B cell (primary cell): Measurements from ENCODE around the gene GDI2. TPM values are rescaled to one million over a fixed set of nuclear protein-coding genes. Genes with fewer than 3 reads are reported as not detected.

Source experiments
- ATAC-seq: fragments of 200-7000 bp; cut with Tn5 transposase; one replicate; pipeline ENCODE4 v1.10.0; 2021; ENCODE audit warnings: low read depth, mild to moderate bottlenecking, moderate number of reproducible peaks, moderate library complexity
- CTCF ChIA-PET: fragments of 350-600 bp; sonication (Branson Sonifier 250); formaldehyde crosslinking; loops from one replicate; lab custom pipeline; 2021; ENCODE audit warnings: antibody characterized with exemption, inconsistent platforms; lab: Charles Lee
- POLR2A ChIA-PET: fragments of 350-600 bp; sonication (Branson Sonifier 250); formaldehyde crosslinking; loops from one replicate; lab custom pipeline; 2021; ENCODE audit warnings: antibody characterized with exemption; lab: Charles Lee
- DNase-seq: peaks from one replicate; pipeline ENCODE4 v3.0.0; 2013
- H2AFZ ChIP-seq: 2 replicates; pipeline ENCODE4 v1.6.1; 2012; ENCODE audit warnings: mild to moderate bottlenecking, low read depth, low read length; ENCODE audit not compliant: insufficient read depth, poor library complexity, severe bottlenecking
- H3K27ac ChIP-seq, 2 donors: 1 replicate in 1 of 2; 2 replicates in 1 of 2; pipeline ENCODE4 v1.5.1; 2012 to 2013; ENCODE audit warnings: low read length in 2 of 2, mild to moderate bottlenecking in 2 of 2, moderate library complexity in 1 of 2
- H3K27me3 ChIP-seq, 4 experiments: fragments of 200-600 bp in 1 of 4; sonication (generic) in 1 of 4; replicated peaks in 1 of 4; 1 replicate in 2 of 4; 2 replicates in 2 of 4; pipeline versions ENCODE4 v1.6.1 to v1.7.0; 2013 to 2016; ENCODE audit warnings: low read length in 3 of 4, mild to moderate bottlenecking in 2 of 4, mixed read lengths in 1 of 4, moderate library complexity in 1 of 4; ENCODE audit not compliant: insufficient read depth in 4 of 4, control insufficient read depth in 3 of 4; ENCODE audit errors: control extremely low read depth in 1 of 4
- H3K36me3 ChIP-seq, 2 experiments: replicated peaks in 1 of 2; 1 replicate in 1 of 2; 2 replicates in 1 of 2; pipeline versions ENCODE4 v1.6.1 to v1.7.1; 2013; ENCODE audit warnings: low read length in 1 of 2; ENCODE audit not compliant: insufficient read depth in 2 of 2, control insufficient read depth in 1 of 2; ENCODE audit errors: control extremely low read depth in 1 of 2, extremely low read depth in 1 of 2
- H3K4me1 ChIP-seq, 2 donors: fragments of 200-600 bp in 1 of 2; sonication (generic) in 1 of 2; 1 replicate in 1 of 2; 2 replicates in 1 of 2; pipeline versions ENCODE4 v1.5.1 to v1.6.1; 2013 to 2017; ENCODE audit warnings: low read length in 2 of 2; ENCODE audit not compliant: control insufficient read depth in 2 of 2, insufficient read depth in 2 of 2
- H3K4me2 ChIP-seq: replicated peaks from 2 replicates; pipeline ENCODE3; 2012; ENCODE audit warnings: mild to moderate bottlenecking, low read depth, low read length; ENCODE audit not compliant: poor library complexity, severe bottlenecking
- H3K4me3 ChIP-seq, 5 experiments: fragments of 200-600 bp in 1 of 5; sonication (generic) in 1 of 5; 1 replicate in 3 of 5; 2 replicates in 2 of 5; pipeline versions ENCODE4 v1.5.1 to v1.7.0; 2011 to 2016; ENCODE audit warnings: low read length in 4 of 5, mild to moderate bottlenecking in 4 of 5, low read depth in 2 of 5, control low read depth in 1 of 5, moderate library complexity in 1 of 5; ENCODE audit not compliant: insufficient read depth in 1 of 5; ENCODE audit errors: control extremely low read depth in 1 of 5, extremely low read depth in 1 of 5
- H3K79me2 ChIP-seq: fragments of 200-600 bp; sonication (generic); one replicate; pipeline ENCODE4 v1.6.0; 2016; ENCODE audit warnings: low read length; ENCODE audit not compliant: control insufficient read depth, insufficient read depth
- H3K9ac ChIP-seq: fragments of 200-600 bp; sonication (generic); 2 replicates; pipeline ENCODE4 v1.6.1; 2017; ENCODE audit warnings: mild to moderate bottlenecking, low read length, moderate library complexity
- H3K9me3 ChIP-seq, 3 donors: one replicate each; pipeline versions ENCODE4 v1.6.1 to v1.7.1; 2013; ENCODE audit warnings: low read length in 2 of 3; ENCODE audit not compliant: control insufficient read depth in 2 of 3, insufficient read depth in 1 of 3; ENCODE audit errors: control extremely low read depth in 1 of 3
- H4K20me1 ChIP-seq: 2 replicates; pipeline ENCODE4 v1.6.0; 2012; ENCODE audit warnings: mild to moderate bottlenecking, low read length; ENCODE audit not compliant: insufficient read depth, control insufficient read depth, poor library complexity, severe bottlenecking
- H3K27ac Mint-ChIP-seq: one replicate; pipeline ENCODE4 v1.8.0; 2021; ENCODE audit warnings: mixed read lengths
- H3K27me3 Mint-ChIP-seq: one replicate; pipeline ENCODE4 v1.8.0; 2021; ENCODE audit warnings: mixed read lengths
- H3K4me1 Mint-ChIP-seq: one replicate; pipeline ENCODE4 v1.8.0; 2021; ENCODE audit warnings: mixed read lengths
- H3K4me3 Mint-ChIP-seq: one replicate; pipeline ENCODE4 v1.8.0; 2021; ENCODE audit warnings: mixed read lengths
- H3K9me3 Mint-ChIP-seq: one replicate; pipeline ENCODE4 v1.8.0; 2022; ENCODE audit warnings: mixed read lengths; ENCODE audit not compliant: insufficient read depth
- CTCF ChIP-seq: fragments of 200-600 bp; IDR thresholded peaks from one replicate; pipeline ENCODE4 v1.8.0; 2022; ENCODE audit warnings: antibody characterized with exemption, mild to moderate bottlenecking
- EZH2 ChIP-seq: IDR thresholded peaks from 2 replicates; pipeline ENCODE4 v1.6.1; 2012; ENCODE audit warnings: borderline replicate concordance, low read depth, mild to moderate bottlenecking, moderate library complexity, low read length; ENCODE audit not compliant: insufficient read depth, poor library complexity, severe bottlenecking
- WGBS: methylation state at CpG from one replicate; pipeline ENCODE4 v1.1.5; 2013; ENCODE audit warnings: missing lambda C conversion rate; ENCODE audit not compliant: insufficient coverage; 5-methylcytosine and 5-hydroxymethylcytosine counted together
- intact Hi-C: fragments of 100-400 bp; cut with micrococcal nuclease; formaldehyde crosslinking; loops from one replicate; pipeline ENCODE4 v1.10.0; 2022
- polyA plus RNA-seq: library from polyadenylated mRNA; depleted of rRNA; stranded (reverse); fragments of >200 nt; gene quantifications from 2 replicates; pipeline ENCODE4 v1.2.3, GENCODE V29; 2012
- total RNA-seq, 2 donors: library from RNA; stranded (reverse); fragments of 120-200 nt in 1 of 2; gene quantifications; 1 replicate in 1 of 2; 2 replicates in 1 of 2; pipeline versions ENCODE4 v1.2.3 to v1.2.4, GENCODE V29; 2013 to 2022

Gene GDI2
- total and polyA plus RNA-seq, 2 donors (not counting 1 experiment from before 2014, with no cell fraction given): 91.1 to 187 TPM

GRCh38 chr10:5813091-5813340 is 218 bp downstream of the GDI2 start:
- Mint-ChIP-seq H3K27ac (peak overlapping the region; percentile 96), H3K9me3 (no peaks in the 10 kb centered on the region), H3K4me1 (peaks cover 76% of the 10 kb centered on the region), H3K4me3 (peak overlapping the region; percentile 91), H3K27me3 (no peaks in the 10 kb centered on the region)
- TF ChIP-seq EZH2: no peak
- H3K36me3 ChIP-seq: peaks cover 2 to 7% of the 10 kb centered on the region in 2 experiments
- DNase-seq: no peak
- peak overlapping the region; percentile 77 to 98 (median 93) for H3K4me3 ChIP-seq
- peak overlapping the region; percentile 82 for H3K4me2 ChIP-seq
- H3K9ac ChIP-seq: peak overlapping the region; percentile 95
- H3K27ac ChIP-seq: peak overlapping the region; percentile 89 to 94
- intact Hi-C loops: loop anchor here (1.0 to 10.0 kb wide), 9 partner anchors 27 to 366 kb away; partner anchors contain the start of genes ANKRD16, IL15RA and TASOR2
- H3K27me3 ChIP-seq: no peaks in the 10 kb centered on the region
- no peak for ATAC-seq
- ChIA-PET POLR2A (interaction anchor here (0.6 to 5.6 kb wide), 16 partner anchors 8 to 238 kb away, joined by 3 to 39 read pairs (median 6); partner anchors contain the start of genes ANKRD16, FBH1 and TASOR2), CTCF (interaction anchor here (1.7 to 4.2 kb wide), 4 partner anchors 28 to 60 kb away, joined by 4 to 25 read pairs (median 18); no protein-coding TSS in a partner anchor)
- peaks cover 26% of the 10 kb centered on the region for H4K20me1 ChIP-seq
- peaks cover 66 to 74% of the 10 kb centered on the region in 2 donors for H3K4me1 ChIP-seq
- peaks cover 75% of the 10 kb centered on the region for H3K79me2 ChIP-seq
- no peaks in the 10 kb centered on the region for H3K9me3 ChIP-seq
- under 1% methylated on average over 28 of the region's 29 CpGs for WGBS
- peak overlapping the region; percentile 88 for H2AFZ ChIP-seq

- Histone ChIP-seq H3K4me2 (peak overlapping the region; percentile 82), H3K79me2 (peaks cover 81% of the 10 kb centered on the region), H3K4me1 (peaks cover 66 to 74% of the 10 kb centered on the region in 2 donors), H3K9ac (peak overlapping the region; percentile 95), H4K20me1 (peaks cover 31% of the 10 kb centered on the region), H3K27ac (peak overlapping the region; percentile 89 to 94), H3K9me3 (no peaks in the 10 kb centered on the region), H3K36me3 (peaks cover 2 to 13% of the 10 kb centered on the region in 2 experiments), H3K4me3 (peak overlapping the region; percentile 77 to 98 (median 93)), H2AFZ (peak overlapping the region; percentile 88), H3K27me3 (no peaks in the 10 kb centered on the region)
- intact Hi-C loops: loop anchor here (1.0 to 10.0 kb wide), 9 partner anchors 28 to 365 kb away; partner anchors contain the start of genes ANKRD16, IL15RA and TASOR2
- TF ChIP-seq EZH2: no peak
- TF ChIP-seq CTCF: no peak
- ChIA-PET CTCF (interaction anchor here (2.7 to 4.2 kb wide), 3 partner anchors 28 to 61 kb away, joined by 16 to 25 read pairs (median 19); no protein-coding TSS in a partner anchor), POLR2A (interaction anchor here (0.5 to 5.6 kb wide), 14 partner anchors 8 to 239 kb away, joined by 3 to 39 read pairs (median 6); partner anchors contain the start of genes ANKRD16, FBH1 and TASOR2)
- Mint-ChIP-seq H3K27ac (peak overlapping the region; percentile 96), H3K4me1 (peaks cover 76% of the 10 kb centered on the region), H3K4me3 (peak overlapping the region; percentile 91), H3K27me3 (no peaks in the 10 kb centered on the region), H3K9me3 (no peaks in the 10 kb centered on the region)
- DNase-seq (no peak), ATAC-seq (peak; percentile 9)
- under 1% methylated on average over 44 of the region's 49 CpGs for WGBS
These were observed 747 bp downstream of the GDI2 start for GRCh38 chr10:5812283-5813090.
